Dendritic cell treated with granulocyte-macrophage colony-stimulating factor and Interleukin-4, amounts not matched to agents 40 ng/mL and 50 ng/mL, for 4 days (primary cell): Measurements from ENCODE around the gene NCL.

Experiments
- H3K27ac Mint-ChIP-seq: one replicate; pipeline ENCODE4 v1.8.0; 2022; ENCODE audit warnings: mild to moderate bottlenecking, mixed read lengths
- H3K27me3 Mint-ChIP-seq: one replicate; pipeline ENCODE4 v1.8.0; 2022; ENCODE audit warnings: mild to moderate bottlenecking, mixed read lengths
- H3K36me3 Mint-ChIP-seq: one replicate; pipeline ENCODE4 v1.8.0; 2022; ENCODE audit warnings: low read depth, mixed read lengths
- H3K4me1 Mint-ChIP-seq: one replicate; pipeline ENCODE4 v1.8.0; 2022; ENCODE audit warnings: low read depth, mixed read lengths
- H3K4me3 Mint-ChIP-seq: one replicate; pipeline ENCODE4 v1.8.0; 2022; ENCODE audit warnings: mild to moderate bottlenecking, moderate library complexity, mixed read lengths
- H3K9me3 Mint-ChIP-seq: one replicate; pipeline ENCODE4 v1.8.0; 2022; ENCODE audit warnings: mixed read lengths
- intact Hi-C: fragments of 100-400 bp; cut with micrococcal nuclease; formaldehyde crosslinking; loops from one replicate; pipeline ENCODE4 v1.15.0; 2022

Gene NCL, protein sequence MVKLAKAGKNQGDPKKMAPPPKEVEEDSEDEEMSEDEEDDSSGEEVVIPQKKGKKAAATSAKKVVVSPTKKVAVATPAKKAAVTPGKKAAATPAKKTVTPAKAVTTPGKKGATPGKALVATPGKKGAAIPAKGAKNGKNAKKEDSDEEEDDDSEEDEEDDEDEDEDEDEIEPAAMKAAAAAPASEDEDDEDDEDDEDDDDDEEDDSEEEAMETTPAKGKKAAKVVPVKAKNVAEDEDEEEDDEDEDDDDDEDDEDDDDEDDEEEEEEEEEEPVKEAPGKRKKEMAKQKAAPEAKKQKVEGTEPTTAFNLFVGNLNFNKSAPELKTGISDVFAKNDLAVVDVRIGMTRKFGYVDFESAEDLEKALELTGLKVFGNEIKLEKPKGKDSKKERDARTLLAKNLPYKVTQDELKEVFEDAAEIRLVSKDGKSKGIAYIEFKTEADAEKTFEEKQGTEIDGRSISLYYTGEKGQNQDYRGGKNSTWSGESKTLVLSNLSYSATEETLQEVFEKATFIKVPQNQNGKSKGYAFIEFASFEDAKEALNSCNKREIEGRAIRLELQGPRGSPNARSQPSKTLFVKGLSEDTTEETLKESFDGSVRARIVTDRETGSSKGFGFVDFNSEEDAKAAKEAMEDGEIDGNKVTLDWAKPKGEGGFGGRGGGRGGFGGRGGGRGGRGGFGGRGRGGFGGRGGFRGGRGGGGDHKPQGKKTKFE

DNA sequence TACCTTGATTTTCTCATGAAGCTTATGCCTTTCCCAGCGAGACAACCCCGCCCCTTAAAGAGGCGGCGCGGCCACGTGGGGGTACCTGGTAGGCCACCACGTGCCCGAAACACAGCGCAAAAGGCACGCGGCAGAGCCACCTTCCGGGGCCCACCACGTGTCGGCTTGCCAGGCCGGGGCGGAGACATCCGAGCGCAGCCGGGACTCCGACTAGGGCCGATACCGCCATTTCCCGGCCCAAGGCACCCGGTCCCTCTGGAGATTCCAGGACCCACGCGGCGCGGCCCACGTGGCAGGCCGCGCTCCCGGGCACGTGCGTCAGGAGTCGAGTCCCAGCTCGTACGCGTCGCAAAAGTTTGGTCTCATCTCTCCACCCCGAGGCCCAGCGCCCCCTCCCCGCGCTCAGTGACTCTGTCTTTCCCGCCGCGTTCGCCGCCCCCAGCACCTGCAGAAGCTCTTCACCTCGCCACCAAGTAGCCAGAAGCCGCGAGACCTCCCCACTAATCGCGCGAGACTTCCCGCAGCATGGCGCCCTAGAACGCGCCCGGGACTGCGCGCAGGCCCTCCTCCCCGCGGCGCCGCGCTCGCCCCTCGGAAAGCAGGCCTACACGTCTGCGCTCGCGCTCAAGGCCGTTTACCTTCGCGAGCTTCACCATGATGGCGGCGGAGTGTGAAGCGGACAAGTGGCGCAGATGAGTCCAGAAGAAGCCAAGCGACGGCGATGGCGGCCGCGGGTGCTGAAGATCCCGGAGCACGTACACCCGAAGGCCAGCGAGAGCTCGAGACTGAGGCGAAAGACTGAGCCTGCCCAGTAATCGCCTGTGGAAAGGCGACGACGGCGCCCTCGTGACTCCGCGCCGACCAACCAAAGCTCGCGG lies at the start of gene NCL:
NCL (minus strand) TSS at position 787 of the 878 bp plus-strand sequence; CDS start at position 656, 131 bp downstream.
- peak within 1 kb of the TSS; percentile 96 for H3K4me3 Mint-ChIP-seq
- H3K9me3 Mint-ChIP-seq = no peaks in the 10 kb centered on the region
- H3K4me1 Mint-ChIP-seq = peaks cover 62% of the 10 kb centered on the region
- peaks cover 55% of the 10 kb centered on the region for H3K36me3 Mint-ChIP-seq
- H3K27ac Mint-ChIP-seq = peak within 1 kb of the TSS; percentile 94
- no peaks in the 10 kb centered on the region for H3K27me3 Mint-ChIP-seq
- intact Hi-C loops = loop anchor here (2.0 kb wide), 1 partner anchor 19 kb away; no protein-coding TSS in a partner anchor

DNA sequence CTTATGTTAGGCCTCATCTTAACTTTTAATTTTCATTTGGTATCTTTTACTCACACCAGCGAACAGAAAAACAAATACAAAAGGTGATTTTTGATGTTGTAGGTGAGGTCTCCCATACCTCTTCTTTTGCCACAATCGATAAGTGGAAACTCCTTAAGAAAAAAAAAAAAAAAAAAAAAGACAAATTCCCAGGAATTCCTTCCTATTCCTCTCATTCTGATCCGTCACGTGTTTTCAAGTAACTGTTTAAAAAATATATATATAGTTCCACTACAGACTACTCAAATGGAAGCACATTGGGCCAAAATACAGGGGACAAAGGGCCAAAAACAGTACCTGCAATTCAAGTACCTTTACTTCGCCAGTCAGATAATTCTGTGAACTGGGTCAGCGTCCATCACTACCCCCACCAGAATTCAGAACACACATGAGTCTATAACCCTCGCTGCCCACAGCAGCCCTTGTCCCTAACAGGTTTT lies 49.5 kb upstream of the NCL start:
- Mint-ChIP-seq H3K36me3 (peaks cover 9% of the 10 kb centered on the region), H3K27ac (peak overlapping the region; percentile 88), H3K27me3 (peaks cover 5% of the 10 kb centered on the region), H3K4me1 (peaks cover 12% of the 10 kb centered on the region), H3K4me3 (peak overlapping the region; percentile 92), H3K9me3 (no peaks in the 10 kb centered on the region)
- intact Hi-C loops = no loop called here

DNA sequence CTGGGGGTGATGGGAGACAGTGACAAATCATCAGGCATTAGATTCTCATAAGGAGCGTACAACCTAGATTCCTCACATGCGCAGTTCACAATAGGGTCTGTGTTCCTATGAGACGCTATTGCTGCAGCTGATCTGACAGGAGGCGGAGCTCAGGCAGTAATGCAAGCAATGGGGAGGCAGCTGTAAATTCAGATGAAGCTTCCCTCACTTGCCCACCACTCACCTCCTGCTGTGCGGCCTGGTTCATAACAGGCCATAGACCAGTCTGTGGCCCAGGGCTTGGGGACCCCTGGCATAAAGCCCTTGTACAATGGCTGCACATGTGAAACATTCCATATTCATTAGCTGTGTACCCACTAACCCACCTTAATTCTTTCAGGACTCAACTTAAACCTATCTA lies 47.9 kb upstream of the NCL start:
- Mint-ChIP-seq H3K27me3 (no peaks in the 10 kb centered on the region), H3K4me1 (peaks cover 12% of the 10 kb centered on the region), H3K36me3 (peaks cover 9% of the 10 kb centered on the region), H3K4me3 (no peak overlapping the region), H3K9me3 (no peaks in the 10 kb centered on the region), H3K27ac (no peak overlapping the region)
- intact Hi-C loops = no loop called here

DNA sequence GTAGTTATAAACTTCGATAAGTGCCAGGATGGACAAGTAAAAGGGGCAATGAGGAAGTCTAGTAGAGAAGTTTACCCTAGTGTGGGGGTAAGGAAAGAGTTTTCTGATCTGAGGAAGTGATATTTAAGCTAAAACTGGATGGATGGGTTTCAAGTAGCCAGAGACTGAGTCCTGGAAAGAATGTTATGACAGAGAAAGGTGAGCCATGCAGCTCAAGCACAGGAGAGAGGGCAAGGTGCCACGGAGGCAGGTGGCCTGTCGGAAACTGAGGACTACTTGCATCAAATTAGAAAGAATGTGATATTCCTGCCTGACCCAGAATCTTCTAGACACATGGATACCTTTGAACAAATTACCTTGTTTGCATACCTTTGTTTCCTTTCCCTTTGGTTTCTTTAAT lies 39.5 kb upstream of the NCL start:
- no peak overlapping the region for H3K4me3 Mint-ChIP-seq
- H3K36me3 Mint-ChIP-seq = no peaks in the 10 kb centered on the region
- intact Hi-C loops = no loop called here
- no peaks in the 10 kb centered on the region for H3K9me3 Mint-ChIP-seq
- H3K4me1 Mint-ChIP-seq = peaks cover 6% of the 10 kb centered on the region
- H3K27me3 Mint-ChIP-seq = no peaks in the 10 kb centered on the region
- H3K27ac Mint-ChIP-seq = no peak overlapping the region

DNA sequence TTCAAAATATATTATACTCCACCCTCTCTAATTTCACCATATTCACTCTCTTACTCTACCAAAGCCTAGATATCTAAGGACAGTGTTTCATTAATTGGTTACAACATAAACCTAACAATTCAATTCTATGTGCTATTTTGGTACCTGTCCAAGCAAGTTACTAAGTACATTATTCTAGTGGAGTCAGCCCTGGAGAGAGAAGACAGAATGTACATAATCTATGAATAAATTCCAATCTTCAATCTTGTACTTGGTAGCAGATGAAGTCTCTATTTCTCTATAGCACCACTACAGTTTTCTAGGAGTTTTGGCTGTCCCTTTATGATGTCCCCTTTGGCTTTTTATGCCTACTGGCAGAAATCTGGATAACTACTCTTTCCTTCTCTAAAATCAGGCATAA lies 38.3 kb upstream of the NCL start:
- Mint-ChIP-seq H3K4me3 (no peak overlapping the region), H3K4me1 (peaks cover 6% of the 10 kb centered on the region), H3K36me3 (no peaks in the 10 kb centered on the region), H3K27ac (no peak overlapping the region), H3K9me3 (no peaks in the 10 kb centered on the region), H3K27me3 (no peaks in the 10 kb centered on the region)
- intact Hi-C loops = no loop called here

DNA sequence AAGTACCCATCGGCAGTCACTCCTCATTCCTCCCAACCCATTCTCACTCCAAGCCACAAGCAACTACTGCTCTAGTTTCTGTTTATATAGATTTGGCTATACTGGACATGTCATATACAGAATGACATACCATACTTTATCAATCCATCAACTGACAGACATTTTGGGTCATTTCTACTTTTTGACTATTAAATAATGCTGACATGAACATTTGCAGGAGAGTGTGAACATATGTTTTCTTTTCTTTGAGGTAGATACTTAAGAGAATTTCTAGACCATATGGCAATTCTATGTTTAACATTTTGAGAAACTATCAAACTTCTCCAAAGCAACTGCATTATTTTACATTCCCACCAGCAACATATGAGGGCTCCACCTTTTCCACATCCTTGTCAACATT lies 33.4 kb upstream of the NCL start:
- H3K27me3 Mint-ChIP-seq = no peaks in the 10 kb centered on the region
- no peak overlapping the region for H3K4me3 Mint-ChIP-seq
- no peaks in the 10 kb centered on the region for H3K9me3 Mint-ChIP-seq
- intact Hi-C loops = no loop called here
- H3K4me1 Mint-ChIP-seq = no peaks in the 10 kb centered on the region
- no peaks in the 10 kb centered on the region for H3K36me3 Mint-ChIP-seq
- H3K27ac Mint-ChIP-seq = no peak overlapping the region

DNA sequence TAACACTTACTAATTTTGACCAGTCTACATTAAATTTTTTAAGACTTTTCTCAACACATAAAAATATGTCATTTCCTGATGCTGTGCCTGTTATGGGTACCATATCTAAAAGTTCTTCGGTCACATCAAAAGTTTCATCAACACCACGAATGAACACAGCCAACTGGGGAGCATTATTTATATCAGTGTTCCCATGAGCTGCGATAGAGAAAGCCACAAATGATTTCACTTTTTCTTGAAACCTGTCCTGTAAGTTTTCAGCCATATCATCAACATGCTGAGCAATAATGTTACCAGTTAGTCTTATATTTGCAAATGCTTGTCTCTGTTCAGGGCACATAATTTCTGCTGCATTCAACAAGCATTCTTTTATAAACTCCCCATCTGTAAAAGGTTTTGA lies 30.4 kb upstream of the NCL start:
- H3K36me3 Mint-ChIP-seq = no peaks in the 10 kb centered on the region
- no peak overlapping the region for H3K27ac Mint-ChIP-seq
- H3K4me3 Mint-ChIP-seq = no peak overlapping the region
- peaks cover 1% of the 10 kb centered on the region for H3K27me3 Mint-ChIP-seq
- no peaks in the 10 kb centered on the region for H3K9me3 Mint-ChIP-seq
- intact Hi-C loops = no loop called here
- H3K4me1 Mint-ChIP-seq = no peaks in the 10 kb centered on the region

DNA sequence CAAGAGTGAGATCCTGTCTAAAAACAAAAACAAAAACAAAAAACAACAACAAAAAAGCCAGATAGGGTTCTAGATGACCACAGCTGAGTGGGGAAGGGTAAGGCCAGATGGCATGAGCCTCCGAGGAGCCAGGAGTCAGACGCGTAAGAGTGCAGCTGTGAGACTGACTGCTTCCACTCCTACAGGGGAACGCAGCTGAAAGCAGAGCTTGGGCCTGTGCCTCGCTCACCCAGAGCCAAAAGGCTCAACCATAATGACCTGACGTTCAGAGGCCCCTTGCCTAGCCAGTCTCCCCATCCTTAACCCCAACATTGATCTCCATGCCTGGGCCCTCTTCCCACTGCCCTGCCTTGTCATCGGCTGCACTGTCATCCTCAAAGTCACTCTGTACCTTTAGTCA lies 26.5 kb upstream of the NCL start:
- no peaks in the 10 kb centered on the region for H3K4me1 Mint-ChIP-seq
- no peak overlapping the region for H3K4me3 Mint-ChIP-seq
- no peaks in the 10 kb centered on the region for H3K36me3 Mint-ChIP-seq
- intact Hi-C loops = no loop called here
- H3K27me3 Mint-ChIP-seq = peaks cover 16% of the 10 kb centered on the region
- no peak overlapping the region for H3K27ac Mint-ChIP-seq
- H3K9me3 Mint-ChIP-seq = no peaks in the 10 kb centered on the region

DNA sequence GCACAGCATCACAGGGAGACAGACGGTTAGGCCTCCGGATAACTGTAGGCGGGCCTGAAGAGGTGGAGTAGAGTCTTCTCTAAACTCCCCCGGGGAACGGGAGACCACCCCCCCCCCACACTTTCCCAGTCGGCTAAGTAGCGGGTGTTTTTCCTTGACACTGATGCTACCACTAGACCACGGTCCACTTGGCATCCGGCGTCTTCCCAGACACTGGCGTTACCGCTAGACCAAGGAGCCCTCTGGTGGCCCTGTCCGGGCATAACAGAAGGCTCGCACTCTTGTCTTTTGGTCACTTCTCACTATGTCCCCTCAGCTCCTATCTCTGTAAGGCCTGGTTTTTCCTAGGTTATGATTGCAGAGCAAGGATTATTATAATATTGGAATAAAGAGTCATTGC lies 25.7 kb upstream of the NCL start:
- no peaks in the 10 kb centered on the region for H3K9me3 Mint-ChIP-seq
- H3K27me3 Mint-ChIP-seq = peaks cover 16% of the 10 kb centered on the region
- H3K4me1 Mint-ChIP-seq = no peaks in the 10 kb centered on the region
- intact Hi-C loops = no loop called here
- no peaks in the 10 kb centered on the region for H3K36me3 Mint-ChIP-seq
- no peak overlapping the region for H3K27ac Mint-ChIP-seq
- H3K4me3 Mint-ChIP-seq = no peak overlapping the region

DNA sequence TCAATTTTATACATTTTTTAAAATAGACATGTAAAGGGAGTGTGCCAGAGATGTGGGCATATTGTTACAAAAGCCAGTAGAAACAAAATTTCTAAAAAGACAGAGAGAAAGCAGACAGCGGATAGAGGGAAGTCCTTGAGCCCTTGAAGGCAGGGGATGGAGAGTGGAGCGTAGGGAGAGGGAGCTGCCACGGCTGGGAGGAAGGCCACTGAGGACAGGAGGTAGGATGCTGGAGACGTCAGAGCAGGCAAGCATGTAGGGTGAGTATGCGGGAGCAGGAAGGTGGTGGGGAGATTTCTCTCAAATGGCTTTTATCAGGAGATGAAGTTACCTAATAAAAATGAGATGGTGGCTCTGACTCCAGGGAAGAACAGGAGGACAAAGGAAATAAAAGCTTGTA lies 24.0 kb upstream of the NCL start:
- intact Hi-C loops = no loop called here
- Mint-ChIP-seq H3K4me1 (no peaks in the 10 kb centered on the region), H3K27me3 (peaks cover 16% of the 10 kb centered on the region), H3K36me3 (no peaks in the 10 kb centered on the region), H3K27ac (no peak overlapping the region), H3K9me3 (no peaks in the 10 kb centered on the region), H3K4me3 (no peak overlapping the region)

DNA sequence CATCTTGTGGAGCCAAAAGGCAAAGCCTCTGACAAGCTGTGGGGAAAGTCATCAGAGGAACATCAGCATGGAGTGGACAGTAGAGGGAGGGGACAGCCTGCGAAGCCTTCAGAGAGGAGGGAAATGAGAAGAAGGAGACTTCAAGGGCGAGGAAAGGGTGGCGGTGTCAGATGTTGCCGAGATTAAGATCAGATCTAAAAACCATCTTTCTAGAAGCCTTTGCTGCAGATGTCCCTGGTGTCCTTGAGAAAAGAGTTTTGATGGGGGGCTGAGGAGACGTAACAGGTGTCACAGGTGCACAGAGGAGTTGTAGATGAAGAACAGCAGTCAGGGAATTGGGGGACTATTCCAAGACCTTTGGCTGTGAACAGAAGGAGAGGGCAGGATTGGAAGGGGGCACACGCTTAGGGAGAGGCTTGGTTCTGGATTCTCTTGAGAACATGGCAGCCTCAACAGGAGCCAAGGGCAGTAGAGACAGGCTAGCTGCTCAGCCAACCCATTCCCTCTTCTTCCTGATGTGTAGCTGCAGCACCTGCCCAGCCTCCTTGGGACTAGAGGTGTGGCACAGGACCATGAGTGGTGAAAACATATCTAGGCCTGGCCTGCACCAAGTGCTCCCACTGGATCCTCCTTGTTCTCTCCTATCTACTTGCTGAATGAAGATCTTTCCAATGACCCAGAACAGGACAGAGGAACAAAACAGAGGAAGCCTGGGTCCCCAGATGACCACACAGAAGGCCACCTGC lies 22.7 kb upstream of the NCL start:
- Mint-ChIP-seq H3K9me3 (no peaks in the 10 kb centered on the region), H3K27ac (no peak overlapping the region), H3K36me3 (no peaks in the 10 kb centered on the region), H3K27me3 (peaks cover 16% of the 10 kb centered on the region), H3K4me1 (peaks cover 11% of the 10 kb centered on the region), H3K4me3 (no peak overlapping the region)
- intact Hi-C loops = no loop called here

DNA sequence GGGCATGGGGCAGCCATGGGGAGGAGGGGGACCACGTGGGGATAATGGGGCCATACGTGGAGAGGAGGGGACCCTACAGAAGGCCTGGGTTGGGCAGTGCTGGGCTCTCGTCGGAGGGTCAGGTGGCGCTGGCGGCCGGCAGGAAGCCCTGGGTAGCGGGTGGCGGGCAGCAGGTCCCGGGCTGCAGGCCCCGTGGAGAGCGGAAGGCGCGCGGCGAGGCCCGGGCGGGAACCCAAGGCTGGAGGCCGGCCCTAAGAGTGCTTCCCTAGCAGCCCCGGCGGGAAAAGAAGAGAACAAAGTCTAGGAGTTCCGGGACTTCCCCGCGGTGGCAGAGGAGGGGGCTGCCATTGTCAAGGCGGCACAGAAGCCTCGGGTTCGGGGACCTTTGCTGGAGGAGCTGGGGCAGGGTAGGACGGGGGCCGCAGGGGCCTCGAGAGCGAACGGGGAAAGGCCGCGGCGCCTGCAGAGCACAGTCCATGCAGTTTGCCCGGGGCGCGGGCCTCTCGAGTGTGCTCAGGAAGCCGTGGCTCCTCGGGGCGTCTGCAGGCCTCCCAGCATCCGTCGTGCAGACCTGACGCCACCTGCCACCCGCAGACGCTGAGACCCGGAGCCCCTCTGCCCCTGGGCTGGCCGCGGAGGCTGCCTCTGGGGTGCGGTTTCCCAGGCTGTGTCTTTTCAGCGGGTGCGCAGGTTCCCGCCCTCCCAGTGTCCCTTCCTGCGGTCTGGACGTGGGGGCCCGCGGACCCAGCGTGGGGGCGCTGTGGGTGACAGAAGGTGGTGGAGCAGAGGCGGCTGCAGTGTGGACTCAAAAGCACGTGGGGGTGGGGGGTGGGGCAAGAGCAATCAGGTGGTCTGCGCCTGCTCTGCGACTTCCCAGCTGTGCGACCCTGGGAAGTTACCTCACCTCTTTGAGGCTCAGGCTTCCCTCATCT lies 19.4 kb upstream of the NCL start:
- H3K4me3 Mint-ChIP-seq = peak overlapping the region; percentile 86
- H3K27ac Mint-ChIP-seq = peak overlapping the region; percentile 82
- H3K27me3 Mint-ChIP-seq = peaks cover 15% of the 10 kb centered on the region
- intact Hi-C loops = loop anchor here (2.0 kb wide), 1 partner anchor 19 kb away; the partner anchor contains the start of gene NCL
- H3K36me3 Mint-ChIP-seq = peaks cover 19% of the 10 kb centered on the region
- H3K4me1 Mint-ChIP-seq = peaks cover 20% of the 10 kb centered on the region
- no peaks in the 10 kb centered on the region for H3K9me3 Mint-ChIP-seq
